CD14-positive monocyte (primary cell): Measurements from ENCODE around the gene CNIH1. TPM values are rescaled to one million over a fixed set of nuclear protein-coding genes. Genes with fewer than 3 reads are reported as not detected.

ENCODE experiments used
- DNase-seq, 3 donors: peaks; one replicate each; pipeline ENCODE4 v3.0.0-alpha.2; 2011 to 2022
- H2AFZ ChIP-seq: 2 replicates; pipeline ENCODE4 v1.6.0; 2012; ENCODE audit warnings: mild to moderate bottlenecking, low read depth, low read length, inconsistent platforms; ENCODE audit not compliant: insufficient read depth, poor library complexity, severe bottlenecking
- H3K27ac ChIP-seq, 2 donors: 1 replicate in 1 of 2; 2 replicates in 1 of 2; pipeline ENCODE4 v1.5.1; 2012 to 2013; ENCODE audit warnings: low read length in 2 of 2, control low read depth in 1 of 2, inconsistent platforms in 1 of 2, low read depth in 1 of 2, mild to moderate bottlenecking in 1 of 2
- H3K27me3 ChIP-seq, 2 donors: one replicate each; pipeline versions ENCODE4 v1.6.0 to v1.6.1; 2011 to 2013; ENCODE audit warnings: low read length in 2 of 2; ENCODE audit not compliant: control insufficient read depth in 2 of 2, insufficient read depth in 2 of 2
- H3K36me3 ChIP-seq, 2 donors: replicated peaks in 1 of 2; 1 replicate in 1 of 2; 2 replicates in 1 of 2; pipeline versions ENCODE4 v1.5.1 to v1.6.1; 2012 to 2013; ENCODE audit warnings: low read length in 2 of 2, control low read depth in 1 of 2, inconsistent platforms in 1 of 2, mild to moderate bottlenecking in 1 of 2; ENCODE audit not compliant: insufficient read depth in 2 of 2, control insufficient read depth in 1 of 2
- H3K4me1 ChIP-seq, 2 donors: 1 replicate in 1 of 2; 2 replicates in 1 of 2; pipeline versions ENCODE4 v1.5.1 to v1.6.1; 2012 to 2013; ENCODE audit warnings: low read length in 2 of 2, control low read depth in 1 of 2, inconsistent platforms in 1 of 2, mild to moderate bottlenecking in 1 of 2, moderate library complexity in 1 of 2; ENCODE audit not compliant: insufficient read depth in 2 of 2, control insufficient read depth in 1 of 2
- H3K4me2 ChIP-seq: replicated peaks from 2 replicates; pipeline ENCODE3; 2012; ENCODE audit warnings: low read length, moderate library complexity, mild to moderate bottlenecking; ENCODE audit not compliant: poor library complexity, severe bottlenecking; ENCODE audit errors: extremely low read depth
- H3K4me3 ChIP-seq, 3 experiments: fragments of 200-600 bp in 1 of 3; sonication (generic) in 1 of 3; replicated peaks in 1 of 3; 1 replicate in 2 of 3; 2 replicates in 1 of 3; pipeline ENCODE4 v1.5.1; 2011 to 2013; ENCODE audit warnings: low read length in 3 of 3, mild to moderate bottlenecking in 3 of 3, control low read depth in 2 of 3, low read depth in 2 of 3, inconsistent platforms in 1 of 3, moderate library complexity in 1 of 3
- H3K79me2 ChIP-seq: 2 replicates; pipeline ENCODE4 v1.6.0; 2012; ENCODE audit warnings: mild to moderate bottlenecking, control low read depth, inconsistent platforms, low read length, moderate library complexity; ENCODE audit not compliant: insufficient read depth
- H3K9ac ChIP-seq: 2 replicates; pipeline ENCODE4 v1.6.0; 2017; ENCODE audit warnings: low read length, mild to moderate bottlenecking; ENCODE audit not compliant: insufficient read depth, poor library complexity, severe bottlenecking
- H3K9me3 ChIP-seq, 2 donors: replicated peaks in 1 of 2; 1 replicate in 1 of 2; 2 replicates in 1 of 2; pipeline versions ENCODE4 v1.5.1 to v1.6.1; 2012 to 2013; ENCODE audit warnings: low read length in 2 of 2, control low read depth in 1 of 2; ENCODE audit not compliant: control insufficient read depth in 1 of 2, insufficient read depth in 1 of 2
- H4K20me1 ChIP-seq: 2 replicates; pipeline ENCODE4 v1.6.0; 2012; ENCODE audit warnings: mild to moderate bottlenecking, low read length, control low read depth, moderate library complexity; ENCODE audit not compliant: insufficient read depth
- H3K27ac Mint-ChIP-seq, 7 donors: one replicate each; pipeline ENCODE4 v1.8.0; 2020; ENCODE audit warnings: mild to moderate bottlenecking in 7 of 7, mixed read lengths in 7 of 7, moderate library complexity in 6 of 7, inconsistent platforms in 2 of 7
- H3K27me3 Mint-ChIP-seq, 3 donors: one replicate each; pipeline ENCODE4 v1.8.0; 2021 to 2022; ENCODE audit warnings: low read depth in 3 of 3, mild to moderate bottlenecking in 3 of 3, mixed read lengths in 3 of 3, moderate library complexity in 3 of 3, inconsistent platforms in 1 of 3
- H3K36me3 Mint-ChIP-seq, 2 donors: one replicate each; pipeline ENCODE4 v1.8.0; 2020; ENCODE audit warnings: mixed read lengths in 2 of 2, inconsistent platforms in 1 of 2, mild to moderate bottlenecking in 1 of 2
- H3K4me1 Mint-ChIP-seq: one replicate; pipeline ENCODE4 v1.8.0; 2020; ENCODE audit warnings: mild to moderate bottlenecking, mixed read lengths
- H3K4me3 Mint-ChIP-seq, 2 donors: one replicate each; pipeline ENCODE4 v1.8.0; 2020; ENCODE audit warnings: mild to moderate bottlenecking in 2 of 2, mixed read lengths in 2 of 2, moderate library complexity in 1 of 2
- H3K9me3 Mint-ChIP-seq, 7 donors: one replicate each; pipeline ENCODE4 v1.8.0; 2020 to 2022; ENCODE audit warnings: mixed read lengths in 7 of 7, mild to moderate bottlenecking in 6 of 7, moderate library complexity in 6 of 7, inconsistent platforms in 2 of 7
- WGBS: methylation state at CpG from one replicate; pipeline ENCODE4 v1.1.5; 2013; ENCODE audit warnings: missing lambda C conversion rate; ENCODE audit not compliant: insufficient coverage; 5-methylcytosine and 5-hydroxymethylcytosine counted together
- intact Hi-C, 2 donors: fragments of 100-400 bp; cut with micrococcal nuclease; formaldehyde crosslinking; loops; one replicate each; pipeline versions ENCODE4 v1.15.0 to v1.15.1; 2023
- polyA plus RNA-seq, 3 donors: library from polyadenylated mRNA; depleted of rRNA in 1 of 3; unstranded in 2 of 3; stranded (reverse) in 1 of 3; fragments of 300-500 nt in 2 of 3; fragments of >200 nt in 1 of 3; fragmentation: Illumina TruSeq in 2 of 3; gene quantifications; 1 replicate in 2 of 3; 2 replicates in 1 of 3; pipeline ENCODE4 v1.2.3, GENCODE V29; 2012 to 2021
- TF ChIP-seq, protein P1 (sequence below): fragments of 200-600 bp; IDR thresholded peaks from one replicate; pipeline ENCODE4 v1.8.0; 2022; ENCODE audit warnings: antibody characterized with exemption, mild to moderate bottlenecking

Gene CNIH1
- polyA plus RNA-seq, 3 donors = 109 to 162 (median 138) TPM

GRCh38 chr14:54483846-54484245 lies 42.7 kb upstream of the CNIH1 start:
- peaks cover 29 to 50% of the 10 kb centered on the region in 2 donors for H3K36me3 Mint-ChIP-seq
- Histone ChIP-seq H3K4me1 (peaks cover 36 to 55% of the 10 kb centered on the region in 2 donors), H3K36me3 (peaks cover 26 to 45% of the 10 kb centered on the region in 2 donors), H2AFZ (no peak overlapping the region), H3K4me3 (peak overlapping the region in 2 of 3 experiments; percentile 12 to 42), H3K9me3 (no peaks in the 10 kb centered on the region), H3K79me2 (peaks cover 83% of the 10 kb centered on the region), H3K9ac (no peak overlapping the region), H4K20me1 (peaks cover 42% of the 10 kb centered on the region), H3K4me2 (peak overlapping the region; percentile 33), H3K27me3 (no peaks in the 10 kb centered on the region), H3K27ac (peak overlapping the region in 1 of 2 donors; percentile 64)
- H3K9me3 Mint-ChIP-seq = peaks cover 0 to 3% (median 0%) of the 10 kb centered on the region in 7 donors
- intact Hi-C loops = no loop called here
- H3K27me3 Mint-ChIP-seq = peaks cover 0 to 2% (median 1%) of the 10 kb centered on the region in 3 donors
- TF ChIP-seq, protein P1, sequence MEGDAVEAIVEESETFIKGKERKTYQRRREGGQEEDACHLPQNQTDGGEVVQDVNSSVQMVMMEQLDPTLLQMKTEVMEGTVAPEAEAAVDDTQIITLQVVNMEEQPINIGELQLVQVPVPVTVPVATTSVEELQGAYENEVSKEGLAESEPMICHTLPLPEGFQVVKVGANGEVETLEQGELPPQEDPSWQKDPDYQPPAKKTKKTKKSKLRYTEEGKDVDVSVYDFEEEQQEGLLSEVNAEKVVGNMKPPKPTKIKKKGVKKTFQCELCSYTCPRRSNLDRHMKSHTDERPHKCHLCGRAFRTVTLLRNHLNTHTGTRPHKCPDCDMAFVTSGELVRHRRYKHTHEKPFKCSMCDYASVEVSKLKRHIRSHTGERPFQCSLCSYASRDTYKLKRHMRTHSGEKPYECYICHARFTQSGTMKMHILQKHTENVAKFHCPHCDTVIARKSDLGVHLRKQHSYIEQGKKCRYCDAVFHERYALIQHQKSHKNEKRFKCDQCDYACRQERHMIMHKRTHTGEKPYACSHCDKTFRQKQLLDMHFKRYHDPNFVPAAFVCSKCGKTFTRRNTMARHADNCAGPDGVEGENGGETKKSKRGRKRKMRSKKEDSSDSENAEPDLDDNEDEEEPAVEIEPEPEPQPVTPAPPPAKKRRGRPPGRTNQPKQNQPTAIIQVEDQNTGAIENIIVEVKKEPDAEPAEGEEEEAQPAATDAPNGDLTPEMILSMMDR = no peak
- peak in 1 of 3 donors; percentile 21 for DNase-seq
- H3K4me3 Mint-ChIP-seq = peak overlapping the region; percentile 24 to 42
- H3K4me1 Mint-ChIP-seq = peaks cover 53% of the 10 kb centered on the region
- H3K27ac Mint-ChIP-seq = peak overlapping the region; percentile 20 to 88 (median 73)

DNA sequence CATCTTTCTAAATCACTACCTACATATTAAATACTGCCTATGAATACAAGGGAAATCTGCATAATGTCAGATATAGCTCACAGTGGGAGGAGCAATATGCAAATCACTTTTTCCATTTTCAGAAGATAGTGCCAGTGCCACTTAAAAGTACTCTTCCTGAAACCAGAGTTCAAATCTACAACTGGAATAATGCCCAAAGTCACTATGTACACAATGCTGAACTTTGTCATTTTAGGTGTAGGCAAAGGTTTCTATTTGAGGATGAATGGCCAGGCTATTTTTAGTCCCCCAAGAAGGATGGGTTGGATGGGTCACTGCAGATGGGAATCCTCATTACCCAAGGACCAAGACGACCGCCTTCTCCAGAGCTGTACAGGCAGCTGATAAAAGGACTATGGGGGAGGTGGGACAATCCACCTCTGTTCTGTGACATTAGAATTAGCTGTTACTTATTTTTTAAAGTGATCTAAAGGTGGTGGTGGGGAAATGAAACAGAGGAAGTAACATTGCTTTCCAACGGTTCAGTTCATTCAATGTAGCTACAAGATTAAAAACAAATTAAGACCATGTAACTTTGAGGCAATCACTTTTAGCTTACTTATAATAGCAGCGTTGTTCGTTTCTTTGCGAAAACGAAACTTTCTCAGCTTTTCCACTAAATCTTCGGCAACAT lies 42.0 kb upstream of the CNIH1 start:
- peaks cover 35 to 56% of the 10 kb centered on the region in 2 donors for H3K36me3 Mint-ChIP-seq
- Histone ChIP-seq H2AFZ (no peak overlapping the region), H3K9me3 (no peaks in the 10 kb centered on the region), H3K79me2 (peaks cover 77% of the 10 kb centered on the region), H3K9ac (no peak overlapping the region), H3K4me2 (peak overlapping the region; percentile 33), H3K27me3 (no peaks in the 10 kb centered on the region), H3K36me3 (peaks cover 31 to 52% of the 10 kb centered on the region in 2 donors), H4K20me1 (peaks cover 48% of the 10 kb centered on the region), H3K27ac (peak overlapping the region in 1 of 2 donors; percentile 64), H3K4me1 (peaks cover 34 to 53% of the 10 kb centered on the region in 2 donors), H3K4me3 (peak overlapping the region in 2 of 3 experiments; percentile 12 to 42)
- DNase-seq = no peak
- peaks cover 53% of the 10 kb centered on the region for H3K4me1 Mint-ChIP-seq
- intact Hi-C loops = no loop called here
- TF ChIP-seq, protein P1 = no peak
- H3K4me3 Mint-ChIP-seq = peak overlapping the region; percentile 24 to 42
- H3K27me3 Mint-ChIP-seq = peaks cover 0 to 2% (median 1%) of the 10 kb centered on the region in 3 donors
- no CpG with 5 or more reads among the region's 8 CpGs for WGBS
- peaks cover 0 to 3% (median 0%) of the 10 kb centered on the region in 7 donors for H3K9me3 Mint-ChIP-seq
- peak overlapping the region; percentile 58 to 88 (median 73) for H3K27ac Mint-ChIP-seq
